RWPE1 (cell line): Measurements from ENCODE around the gene QSOX1.

Experiments
- CTCF ChIA-PET: fragments of 350-600 bp; sonication (Branson Sonifier 250); formaldehyde crosslinking; extraction: SDS; loops from one replicate; lab custom pipeline; 2021; lab: Yijun Ruan, JAX
- POLR2A ChIA-PET: fragments of 400-600 bp; formaldehyde crosslinking; extraction: SDS; loops from one replicate; lab custom pipeline; 2020; ENCODE audit warnings: antibody characterized with exemption; ENCODE audit not compliant: low non-redundant PET; lab: Yijun Ruan, JAX
- DNase-seq: peaks from one replicate; pipeline ENCODE4 v3.0.0; 2012; ENCODE audit warnings: low spot score
- H3K27ac ChIP-seq: fragments of 450-650 bp; 2 replicates; pipeline ENCODE4 v1.5.1; 2017
- CTCF ChIP-seq: fragments of 450-650 bp; conservative IDR thresholded peaks from 2 replicates; pipeline ENCODE4 v1.5.1; 2017; ENCODE audit warnings: low read depth, mild to moderate bottlenecking

The QSOX1 gene

GRCh38 chr1:180154325-180155181 is at the start of gene QSOX1:
Gene QSOX1, plus strand, starts transcription at chr1:180154869. Its CDS starts 39 bp downstream, at chr1:180154908.
- ChIA-PET CTCF (no interaction called here), POLR2A (interaction anchor here (0.5 to 0.6 kb wide), 4 partner anchors 13 to 64 kb away, joined by 3 to 8 read pairs (median 3); no protein-coding TSS in a partner anchor)
- no peak for TF ChIP-seq CTCF
- H3K27ac ChIP-seq = peak within 1 kb of the TSS; percentile 84
- DNase-seq = peak; percentile 97

- CTCF ChIA-PET = no interaction called here
These were observed 42.6 kb upstream of the QSOX1 start for GRCh38 chr1:180112091-180112490.

GRCh38 chr1:180112984-180113647 is 41.6 kb upstream of the QSOX1 start:
- H3K27ac ChIP-seq = no peak overlapping the region
- no peak for TF ChIP-seq CTCF
- ChIA-PET CTCF (interaction anchor here (0.7 kb wide), 1 partner anchor 11 kb away, joined by 3 read pairs; no protein-coding TSS in a partner anchor), POLR2A (no interaction called here)
- no peak for DNase-seq

More at GRCh38 chr1:180112091-180112490, 42.6 kb upstream of the QSOX1 start:
- DNase-seq = no peak
- POLR2A ChIA-PET = no interaction called here
- no peak for TF ChIP-seq CTCF
- H3K27ac ChIP-seq = no peak overlapping the region

- no peak for DNase-seq
- ChIA-PET CTCF (no interaction called here), POLR2A (no interaction called here)
These were observed 40.2 kb upstream of the QSOX1 start for GRCh38 chr1:180114396-180114945.

GRCh38 chr1:180116964-180117763 is 37.5 kb upstream of the QSOX1 start:
- ChIA-PET CTCF (no interaction called here), POLR2A (no interaction called here)
- H3K27ac ChIP-seq = peak overlapping the region; percentile 75
- no peak for TF ChIP-seq CTCF
- peak; percentile 6 for DNase-seq

More at GRCh38 chr1:180114396-180114945, 40.2 kb upstream of the QSOX1 start:
- H3K27ac ChIP-seq = no peak overlapping the region
- no peak for TF ChIP-seq CTCF
